OCI-LY3 (cell line): ENCODE results near the gene HOTAIR.

ENCODE experiments used
- H2AFZ ChIP-seq: fragments of 200-600, 300-600 bp; shearing (Covaris generic); 2 replicates; pipeline ENCODE4 v1.6.0; 2014; ENCODE audit warnings: antibody characterized with exemption, low read depth, low read length
- H3K27ac ChIP-seq: fragments of 200-600, 300-600 bp; sonication (generic); 2 replicates; pipeline ENCODE4 v1.5.1; 2014; ENCODE audit warnings: mild to moderate bottlenecking, low read length, moderate library complexity, mixed read lengths
- H3K27me3 ChIP-seq: fragments of 200-600, 300-600 bp; sonication (generic); 2 replicates; pipeline ENCODE4 v1.6.1; 2014; ENCODE audit warnings: low read depth, low read length, mixed read lengths
- H3K36me3 ChIP-seq: fragments of 200-600, 300-600 bp; sonication (generic); replicated peaks from 2 replicates; pipeline ENCODE3; 2014; ENCODE audit warnings: low read depth, low read length, mixed read lengths
- H3K4me1 ChIP-seq: fragments of 300-600, 200-600 bp; sonication (generic); 2 replicates; pipeline ENCODE4 v1.6.1; 2014; ENCODE audit warnings: low read length, mixed read lengths
- H3K4me2 ChIP-seq: fragments of 200-600, 300-600 bp; sonication (generic); 2 replicates; pipeline ENCODE4 v1.6.1; 2014; ENCODE audit warnings: low read length, mixed read lengths
- H3K4me3 ChIP-seq: fragments of 300-600, 200-600 bp; sonication (generic); 2 replicates; pipeline ENCODE4 v1.5.1; 2014; ENCODE audit warnings: antibody characterized with exemption, mild to moderate bottlenecking, low read length, moderate library complexity
- H3K79me2 ChIP-seq: fragments of 300-600, 200-600 bp; shearing (Covaris generic); 2 replicates; pipeline ENCODE4 v1.6.1; 2014; ENCODE audit warnings: mild to moderate bottlenecking, low read length, mixed read lengths
- H3K9ac ChIP-seq: fragments of 300-600, 200-600 bp; shearing (Covaris generic); 2 replicates; pipeline ENCODE4 v1.6.0; 2014; ENCODE audit warnings: mild to moderate bottlenecking, low read length, moderate library complexity
- H3K9me3 ChIP-seq: fragments of 200-600, 300-600 bp; shearing (Covaris generic); 2 replicates; pipeline ENCODE4 v1.6.1; 2014; ENCODE audit warnings: low read length, mixed read lengths; ENCODE audit not compliant: insufficient read depth
- H4K20me1 ChIP-seq: fragments of 200-600, 300-600 bp; sonication (generic); 2 replicates; pipeline ENCODE4 v1.6.1; 2016; ENCODE audit warnings: low read length, mixed read lengths; ENCODE audit not compliant: insufficient read depth
- CTCF ChIP-seq: fragments of 200-600, 300-600 bp; sonication (generic); IDR thresholded peaks from 2 replicates; pipeline ENCODE4 v1.5.1; 2014; ENCODE audit warnings: antibody characterized with exemption, low read length, low read depth
- EZH2phosphoT487 ChIP-seq: fragments of 200-600 bp; shearing (Covaris generic); IDR thresholded peaks from 2 replicates; pipeline ENCODE4 v1.6.1; 2018; ENCODE audit warnings: antibody characterized with exemption, mixed run types, low read depth

The HOTAIR gene

GRCh38 chr12:53966385-53967133 is 8.2 kb downstream of the HOTAIR start:
- H3K27ac ChIP-seq, result no peak overlapping the region
- TF ChIP-seq EZH2phosphoT487, result no peak
- no peak for TF ChIP-seq CTCF
- no peaks in the 10 kb centered on the region for H3K36me3 ChIP-seq
- peak overlapping the region; percentile 40; the same call in 1 of the 2 replicates for H3K4me3 ChIP-seq
- no peak overlapping the region for H2AFZ ChIP-seq
- H3K9me3 ChIP-seq, result no peaks in the 10 kb centered on the region
- no peaks in the 10 kb centered on the region for H3K79me2 ChIP-seq
- peak overlapping the region; percentile 47; the same call in 1 of the 2 replicates for H3K4me2 ChIP-seq
- no peaks in the 10 kb centered on the region for H4K20me1 ChIP-seq
- H3K27me3 ChIP-seq, result peaks cover 28% of the 10 kb centered on the region
- no peak overlapping the region for H3K9ac ChIP-seq
- H3K4me1 ChIP-seq, result peaks cover 3% of the 10 kb centered on the region; the same call in 1 of the 2 replicates

GRCh38 chr12:53966085-53966384 is 8.7 kb downstream of the HOTAIR start:
- H3K4me1 ChIP-seq, result peaks cover 3% of the 10 kb centered on the region; the same call in 1 of the 2 replicates
- no peaks in the 10 kb centered on the region for H3K9me3 ChIP-seq
- peaks cover 28% of the 10 kb centered on the region for H3K27me3 ChIP-seq
- H3K4me2 ChIP-seq, result peak overlapping the region; percentile 47
- no peaks in the 10 kb centered on the region for H4K20me1 ChIP-seq
- no peaks in the 10 kb centered on the region for H3K79me2 ChIP-seq
- peak overlapping the region; percentile 40 for H3K4me3 ChIP-seq
- H3K9ac ChIP-seq, result no peak overlapping the region
- TF ChIP-seq EZH2phosphoT487 (no peak), CTCF (no peak)
- H2AFZ ChIP-seq, result no peak overlapping the region; the same call in 1 of the 2 replicates
- no peak overlapping the region for H3K27ac ChIP-seq
- no peaks in the 10 kb centered on the region for H3K36me3 ChIP-seq

GRCh38 chr12:53965281-53966084 is 9.3 kb downstream of the HOTAIR start:
- TF ChIP-seq CTCF (no peak), EZH2phosphoT487 (no peak)
- H2AFZ ChIP-seq, result no peak overlapping the region; the same call in 1 of the 2 replicates
- H3K79me2 ChIP-seq, result no peaks in the 10 kb centered on the region
- no peaks in the 10 kb centered on the region for H3K36me3 ChIP-seq
- H4K20me1 ChIP-seq, result no peaks in the 10 kb centered on the region
- peak overlapping the region; percentile 47 for H3K4me2 ChIP-seq
- H3K9ac ChIP-seq, result no peak overlapping the region
- H3K27me3 ChIP-seq, result peaks cover 25% of the 10 kb centered on the region
- H3K9me3 ChIP-seq, result no peaks in the 10 kb centered on the region
- no peak overlapping the region for H3K27ac ChIP-seq
- H3K4me1 ChIP-seq, result peaks cover 3% of the 10 kb centered on the region; the same call in 1 of the 2 replicates
- peak overlapping the region; percentile 40 for H3K4me3 ChIP-seq

GRCh38 chr12:53964315-53964713 is 10.4 kb downstream of the HOTAIR start:
- Histone ChIP-seq H3K4me3 (no peak overlapping the region), H3K27me3 (peaks cover 16% of the 10 kb centered on the region), H3K4me1 (peaks cover 3% of the 10 kb centered on the region; the same call in 1 of the 2 replicates), H3K4me2 (0 out of 2 replicates have a peak overlapping the region, but pooled peaks have one; percentile 18), H4K20me1 (no peaks in the 10 kb centered on the region), H3K79me2 (no peaks in the 10 kb centered on the region), H3K36me3 (no peaks in the 10 kb centered on the region), H2AFZ (no peak overlapping the region), H3K9ac (no peak overlapping the region), H3K27ac (no peak overlapping the region), H3K9me3 (no peaks in the 10 kb centered on the region)
- TF ChIP-seq CTCF (no peak), EZH2phosphoT487 (no peak)
